Measurements from ENCODE around the gene TMEM97. TPM values are rescaled to one million over a fixed set of nuclear protein-coding genes. Genes with fewer than 3 reads are reported as not detected.

TMEM97 gene
- total RNA-seq, 1 donor from 2014 or later = 43.1 TPM

DNA sequence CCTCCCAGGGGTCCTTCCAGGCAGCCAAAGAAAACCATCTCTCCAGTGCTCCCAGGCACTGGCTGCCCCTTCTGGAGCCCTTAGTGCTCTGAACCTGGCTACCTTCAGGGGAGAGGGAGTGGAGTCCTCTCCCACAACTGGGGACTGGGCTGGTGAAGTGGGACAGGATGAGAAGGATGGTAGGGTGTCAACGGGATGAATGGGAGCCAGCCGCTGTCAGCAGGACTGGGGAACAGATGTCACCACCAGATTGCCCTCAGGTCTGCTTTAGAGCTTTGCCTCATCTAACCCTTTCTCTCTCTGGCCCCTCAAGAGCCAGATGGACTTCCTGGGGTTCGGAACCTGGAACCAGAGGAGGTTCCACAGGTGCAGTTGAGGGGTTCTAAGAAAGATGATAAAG is 46.5 kb downstream of the TMEM97 start:
- no peak for DNase-seq (ENCODE audit: low read depth, low spot score)

GRCh38 chr17:28366605-28367004 is 47.6 kb downstream of the TMEM97 start:
- DNase-seq (ENCODE audit: low read depth, low spot score) = no peak

GRCh38 chr17:28367641-28368305 is 48.8 kb downstream of the TMEM97 start:
- DNase-seq (ENCODE audit: low read depth, low spot score) = no peak

- DNase-seq (ENCODE audit: low read depth, low spot score) = no peak
These were observed 49.4 kb downstream of the TMEM97 start for GRCh38 chr17:28368306-28368831.

DNA sequence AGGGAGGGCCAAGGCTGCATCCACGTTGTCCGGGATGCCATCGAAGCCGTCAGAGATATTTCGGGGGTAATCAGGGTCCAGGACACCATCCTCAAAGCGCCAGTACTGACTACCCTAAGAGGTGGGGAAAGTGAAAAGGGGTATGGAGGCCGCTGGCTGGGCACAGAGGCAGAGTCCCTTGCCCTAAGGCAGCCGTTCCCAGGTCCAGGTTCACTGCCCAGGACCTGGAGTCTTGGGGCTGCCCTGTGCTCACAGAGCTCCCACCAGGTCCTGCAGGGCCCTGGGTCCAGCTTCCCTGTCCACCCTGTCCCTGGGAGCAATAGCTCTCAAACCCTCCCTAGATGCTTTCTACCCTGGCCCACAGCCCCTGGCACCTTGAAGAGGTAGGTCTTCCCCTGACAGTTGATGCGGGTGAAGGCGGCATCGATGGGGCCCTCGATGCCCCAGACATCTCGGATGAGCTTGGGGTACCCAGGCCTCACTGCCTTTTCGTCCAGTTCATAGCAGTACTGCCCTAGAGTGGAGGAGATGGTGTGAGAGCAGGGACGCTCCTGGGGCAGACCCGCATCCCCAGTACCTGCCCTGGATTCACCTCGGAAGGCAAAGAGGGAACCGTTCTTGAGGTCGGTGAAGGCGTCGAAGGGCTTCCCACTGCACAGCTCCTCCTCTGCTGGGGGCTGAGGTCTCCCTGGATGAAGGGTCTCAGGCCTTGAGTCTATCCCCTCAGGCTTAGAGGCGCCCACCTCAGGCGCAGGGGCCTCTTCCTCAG is 50.1 kb downstream of the TMEM97 start:
- no peak for DNase-seq (ENCODE audit: low read depth, low spot score)

DNA sequence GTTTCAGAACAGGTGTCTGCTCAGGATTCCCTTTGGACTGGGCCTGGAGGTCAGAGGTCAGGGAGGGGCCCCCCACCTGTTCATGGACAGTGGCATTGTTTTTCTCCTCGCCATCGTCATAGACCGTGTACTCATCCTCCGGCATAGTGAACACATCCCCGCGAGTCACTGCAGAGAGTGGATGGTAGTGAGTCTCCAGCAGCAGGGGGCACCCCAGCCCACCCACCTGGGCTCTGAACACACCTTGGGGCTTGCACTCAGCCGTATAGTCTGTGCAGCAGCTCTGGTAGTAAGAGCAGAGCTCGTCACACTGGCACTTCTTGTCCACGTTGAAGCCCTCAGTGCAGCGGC is 50.7 kb downstream of the TMEM97 start:
- DNase-seq (ENCODE audit: low read depth, low spot score) = no peak

- DNase-seq (ENCODE audit: low read depth, low spot score) = no peak
These were observed 51.2 kb downstream of the TMEM97 start, which contains the start of gene VTN for GRCh38 chr17:28370035-28370743. Gene VTN (minus strand): TSS chr17:28370307. CDS start chr17:28370203, 104 bp downstream.

DNA sequence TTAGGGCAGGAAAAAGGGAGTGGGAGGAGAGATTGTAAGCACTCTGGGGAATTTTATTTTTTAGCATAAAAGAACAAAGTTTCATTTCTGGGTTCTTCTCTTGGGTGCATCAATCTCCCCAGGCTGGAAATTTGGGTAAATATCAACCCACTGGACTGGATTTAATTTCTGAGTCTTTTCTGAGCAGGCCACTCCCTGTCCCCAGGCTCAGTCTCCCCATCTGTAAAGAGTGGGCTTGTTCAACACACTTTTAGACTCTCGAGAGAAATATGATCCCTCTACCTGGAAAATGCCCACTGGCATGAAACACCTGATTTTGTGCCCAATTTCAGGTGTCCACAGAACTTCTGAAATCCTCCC is 51.7 kb downstream of the TMEM97 start:
- DNase-seq (ENCODE audit: low read depth, low spot score) = no peak

DNA sequence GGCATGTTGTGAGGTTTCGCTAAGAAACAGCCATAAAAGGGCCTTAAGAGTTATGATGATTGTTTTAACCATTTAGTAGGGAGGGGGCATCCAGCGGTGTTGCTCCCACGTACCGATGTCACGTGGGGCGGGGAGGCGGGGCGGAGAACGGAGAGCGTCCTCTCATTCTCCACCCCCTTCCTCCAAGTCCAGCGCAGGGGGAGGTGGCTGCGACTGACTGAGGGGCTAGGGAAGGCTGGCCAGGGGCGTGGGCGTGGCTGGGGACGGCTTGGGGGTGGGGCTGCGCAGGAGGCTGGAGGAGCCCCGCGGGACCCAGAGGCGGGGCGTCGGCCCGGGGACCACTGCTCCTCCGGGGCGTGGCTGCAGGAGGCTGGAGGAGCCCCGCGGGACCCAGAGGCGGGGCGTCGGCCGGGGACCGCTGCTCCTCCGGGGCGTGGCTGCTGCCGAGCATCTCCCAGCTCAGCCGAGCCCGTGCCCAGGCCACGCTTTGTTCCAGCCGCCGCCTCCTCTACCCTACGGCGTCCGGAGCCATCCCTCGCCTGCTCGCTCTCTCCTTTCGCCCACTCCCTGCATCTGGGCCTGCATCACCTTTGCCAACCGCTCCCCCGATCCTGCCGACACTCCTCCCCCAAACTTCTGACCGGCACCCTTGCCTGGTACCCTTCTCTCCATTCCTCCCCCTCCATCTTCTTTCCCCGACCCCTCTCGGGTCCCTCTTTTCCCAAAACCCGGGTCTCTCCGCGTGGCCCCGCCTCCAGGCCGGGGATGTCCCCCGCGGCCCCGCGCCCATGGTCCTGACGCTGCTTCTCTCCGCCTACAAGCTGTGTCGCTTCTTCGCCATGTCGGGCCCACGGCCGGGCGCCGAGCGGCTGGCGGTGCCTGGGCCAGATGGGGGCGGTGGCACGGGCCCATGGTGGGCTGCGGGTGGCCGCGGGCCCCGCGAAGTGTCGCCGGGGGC is 52.5 kb downstream of the TMEM97 start, which contains the start of gene SARM1:
Gene SARM1, plus strand, starts transcription at position 450 of the 958 bp plus-strand sequence. Its CDS starts 339 bp downstream, at position 789.
- peak; percentile 61 for DNase-seq (ENCODE audit: low read depth, low spot score)

DNA sequence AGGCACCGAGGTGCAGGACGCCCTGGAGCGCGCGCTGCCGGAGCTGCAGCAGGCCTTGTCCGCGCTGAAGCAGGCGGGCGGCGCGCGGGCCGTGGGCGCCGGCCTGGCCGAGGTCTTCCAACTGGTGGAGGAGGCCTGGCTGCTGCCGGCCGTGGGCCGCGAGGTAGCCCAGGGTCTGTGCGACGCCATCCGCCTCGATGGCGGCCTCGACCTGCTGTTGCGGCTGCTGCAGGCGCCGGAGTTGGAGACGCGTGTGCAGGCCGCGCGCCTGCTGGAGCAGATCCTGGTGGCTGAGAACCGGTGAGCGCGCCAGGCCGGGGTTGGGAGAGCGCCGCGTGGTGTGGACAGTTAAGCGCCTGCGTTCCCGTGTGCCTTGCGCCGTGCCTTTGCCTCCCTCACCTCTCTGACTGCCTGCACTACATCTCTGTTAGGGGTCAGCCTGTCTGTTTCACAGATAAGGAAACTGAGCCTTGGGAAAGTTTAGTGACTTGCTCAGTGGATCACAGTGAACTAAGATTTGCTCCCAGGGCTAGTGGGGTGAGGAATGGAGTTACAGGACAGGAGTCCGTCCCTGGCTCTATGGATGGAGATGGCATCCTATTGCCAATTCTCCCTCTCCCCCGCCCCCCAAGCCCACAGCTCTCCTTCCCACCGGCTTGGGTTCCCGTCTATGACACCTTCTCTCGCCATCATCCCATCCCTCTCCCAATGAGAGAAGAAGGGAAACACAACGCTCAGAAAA is 53.4 kb downstream of the TMEM97 start:
- DNase-seq (ENCODE audit: low read depth, low spot score) = no peak

GRCh38 chr17:28372945-28373274 is 53.9 kb downstream of the TMEM97 start:
- DNase-seq (ENCODE audit: low read depth, low spot score) = no peak

Other genes starting within 250 kb of the TMEM97 start
- gene IFT20, start 16.3 kb downstream of the TMEM97 start, total RNA-seq = 50.3 and 59.8 TPM in 2 replicates
- gene TNFAIP1, start 16.6 kb downstream of the TMEM97 start, total RNA-seq = 50.4 and 55.7 TPM in 2 replicates
- 102 and 107 TPM in 2 replicates for gene POLDIP2, start 38.3 kb downstream of the TMEM97 start, total RNA-seq
- gene SEBOX, start 46.0 kb downstream of the TMEM97 start, total RNA-seq = not detected in 2 replicates
- 0.07 and 0.46 TPM in 2 replicates for gene VTN, start 51.1 kb downstream of the TMEM97 start, total RNA-seq
- gene SARM1, start 52.5 kb downstream of the TMEM97 start, total RNA-seq = 2.2 and 5.9 TPM in 2 replicates
- gene SLC46A1, start 87.0 kb downstream of the TMEM97 start, total RNA-seq = 3.8 and 4.5 TPM in 2 replicates
- gene SLC13A2, start 154.4 kb downstream of the TMEM97 start, total RNA-seq = not detected in 2 replicates
- gene FOXN1, start 187.1 kb downstream of the TMEM97 start, total RNA-seq = not detected in 2 replicates
- gene UNC119, start 233.4 kb downstream of the TMEM97 start, total RNA-seq = 22.0 and 22.1 TPM in 2 replicates

All from pulmonary artery endothelial cell (primary cell).